Kidney tubule cell (primary cell): ENCODE data around the gene IL1F10.
"Not testable (repeated sequence)": the region's sequence is repeated elsewhere in the genome, so short reads cannot be mapped to it uniquely, and the experiment has no call there.

Experiments
- DNase-seq: peaks from one replicate; pipeline ENCODE4 v3.0.0-alpha.2; 2018; ENCODE audit warnings: low spot score

The IL1F10 gene

DNA sequence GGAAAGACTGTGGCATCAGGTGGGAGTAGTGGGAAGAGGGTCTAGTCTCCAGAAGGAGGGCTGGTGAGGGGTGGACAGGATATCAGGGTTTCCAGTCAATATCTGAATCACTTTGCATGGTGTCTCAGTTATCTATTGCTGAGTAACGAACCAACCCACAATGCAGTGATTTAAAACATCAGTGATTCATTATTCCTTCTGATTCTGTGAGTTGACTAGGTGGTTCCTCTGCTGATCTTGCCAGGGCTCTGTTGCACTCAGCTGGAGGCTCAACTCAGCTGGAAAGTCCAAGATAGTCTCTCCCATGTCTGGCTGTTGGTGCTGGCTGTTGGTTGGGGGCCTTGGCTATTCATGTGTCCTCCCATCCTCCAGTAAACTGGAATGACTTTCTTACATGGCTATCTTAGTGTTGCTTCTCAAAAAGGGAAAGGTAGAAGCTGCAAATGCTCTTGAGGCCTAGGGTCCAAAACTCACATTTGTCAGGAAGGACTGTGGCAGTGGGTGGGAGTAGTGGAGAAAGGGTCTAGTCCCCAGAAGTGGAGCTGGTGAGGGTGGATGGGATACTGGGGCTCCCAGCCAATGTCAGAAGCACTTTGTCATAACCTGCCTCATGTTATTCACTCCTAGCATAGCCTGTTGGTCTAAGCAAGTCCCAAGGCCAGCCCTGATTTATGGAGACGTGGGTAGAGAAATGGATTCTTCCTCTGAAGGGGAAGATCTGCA lies 13.9 kb downstream of the IL1F10 start:
- no peak for DNase-seq

DNA sequence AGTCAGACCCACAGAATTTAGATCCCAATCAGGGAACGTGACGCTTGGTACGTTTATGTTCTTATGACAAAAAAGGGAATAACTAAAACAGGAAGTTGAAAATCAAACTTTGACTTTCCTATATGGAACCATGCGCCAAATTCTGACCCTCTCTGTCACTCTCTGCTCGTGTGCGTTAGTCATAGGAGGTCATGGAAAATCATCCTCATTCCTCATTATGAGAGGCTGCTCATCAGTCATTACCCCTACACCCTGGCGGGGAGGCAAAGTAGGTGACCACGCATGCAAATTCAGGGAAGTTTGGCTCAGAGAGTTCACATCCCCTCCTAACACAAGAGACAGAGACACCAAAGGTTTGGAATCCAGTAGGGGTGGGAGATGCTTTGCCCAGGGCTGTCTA lies 15.5 kb downstream of the IL1F10 start:
- no peak for DNase-seq

GRCh38 chr2:113084249-113085000 lies 16.7 kb downstream of the IL1F10 start:
- DNase-seq: no peak

GRCh38 chr2:113085542-113085941 lies 17.8 kb downstream of the IL1F10 start:
- DNase-seq: no peak

- no peak for DNase-seq
Observed at GRCh38 chr2:113088213-113088992, 20.6 kb downstream of the IL1F10 start.

- no peak for DNase-seq
Observed at GRCh38 chr2:113089916-113090315, 22.1 kb downstream of the IL1F10 start.

- no peak for DNase-seq
Observed at GRCh38 chr2:113091231-113091896, 23.6 kb downstream of the IL1F10 start.

DNA sequence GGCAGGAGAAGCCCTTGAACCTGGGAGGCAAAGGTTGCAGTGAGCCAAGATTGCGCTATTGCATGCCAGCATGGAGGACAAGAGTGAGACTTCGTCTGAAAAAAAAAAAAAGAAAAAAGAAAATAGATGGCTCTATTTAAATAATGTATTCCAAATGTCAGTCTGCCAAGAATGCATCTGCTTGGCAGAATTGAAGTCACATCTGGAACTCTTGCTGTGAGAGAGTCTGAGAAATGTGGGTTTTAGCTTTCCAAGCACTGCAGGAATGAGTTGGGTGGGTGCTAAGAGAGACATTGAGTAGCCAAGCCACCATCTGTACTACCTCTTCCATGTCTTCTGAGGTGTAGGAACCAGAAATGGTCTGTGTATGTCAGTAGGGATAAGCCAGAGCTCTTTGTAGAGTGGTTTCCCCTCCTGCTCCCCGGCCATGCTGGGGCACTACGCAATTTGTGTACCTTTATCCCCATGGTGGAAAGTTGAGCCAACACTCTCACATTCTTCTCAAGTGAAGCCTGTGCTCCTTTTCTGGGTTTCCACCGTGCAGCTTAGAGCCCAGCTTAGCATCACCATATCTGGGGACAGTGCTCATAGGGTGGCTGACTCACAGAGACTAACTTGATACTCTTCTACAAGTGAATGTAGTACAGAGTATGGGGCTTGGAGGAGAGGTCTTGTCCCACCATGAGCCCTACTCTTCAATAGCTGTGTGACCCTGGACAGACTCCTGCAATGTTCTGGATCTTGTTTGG lies 25.3 kb downstream of the IL1F10 start:
- no peak for DNase-seq

DNA sequence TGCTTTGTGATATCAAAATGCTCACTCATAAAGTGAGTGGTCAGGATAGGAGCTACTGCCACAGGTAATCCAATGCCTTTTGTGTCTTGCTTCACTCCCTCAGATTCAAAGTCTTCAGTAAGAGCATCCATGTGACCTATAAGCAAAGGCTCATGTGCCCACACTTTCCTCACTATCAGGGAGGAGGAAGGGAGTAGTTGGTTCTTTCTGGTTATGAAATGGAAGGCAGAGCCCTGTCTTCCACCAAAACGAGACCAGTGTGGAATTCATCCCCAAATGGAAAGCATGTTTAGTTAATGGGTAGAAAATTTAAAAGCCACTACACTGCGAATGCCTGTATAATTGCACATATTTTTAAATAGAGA lies 25.8 kb downstream of the IL1F10 start:
- no peak for DNase-seq

DNA sequence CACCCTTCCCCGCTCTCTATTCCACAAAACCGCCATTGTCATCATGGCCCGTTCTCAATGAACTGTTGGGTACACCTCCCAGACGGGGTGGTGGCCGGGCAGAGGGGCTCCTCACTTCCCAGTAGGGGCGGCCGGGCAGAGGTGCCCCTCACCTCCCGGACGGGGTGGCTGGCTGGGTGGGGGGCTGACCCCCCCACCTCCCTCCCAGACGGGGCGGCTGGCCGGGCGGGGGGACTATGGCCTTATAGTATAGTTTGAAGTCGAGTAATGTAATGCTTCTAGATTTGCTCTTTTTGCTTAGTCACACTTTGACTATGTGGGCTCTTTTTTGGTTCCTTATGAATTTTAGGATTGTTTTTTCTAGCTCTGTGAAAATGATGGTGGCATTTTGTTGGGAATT lies 28.5 kb downstream of the IL1F10 start:
- DNase-seq: not testable (repeated sequence)

GRCh38 chr2:113096842-113097618 lies 29.3 kb downstream of the IL1F10 start:
- DNase-seq: not testable (repeated sequence)

GRCh38 chr2:113098041-113098440 lies 30.3 kb downstream of the IL1F10 start:
- DNase-seq: no peak

DNA sequence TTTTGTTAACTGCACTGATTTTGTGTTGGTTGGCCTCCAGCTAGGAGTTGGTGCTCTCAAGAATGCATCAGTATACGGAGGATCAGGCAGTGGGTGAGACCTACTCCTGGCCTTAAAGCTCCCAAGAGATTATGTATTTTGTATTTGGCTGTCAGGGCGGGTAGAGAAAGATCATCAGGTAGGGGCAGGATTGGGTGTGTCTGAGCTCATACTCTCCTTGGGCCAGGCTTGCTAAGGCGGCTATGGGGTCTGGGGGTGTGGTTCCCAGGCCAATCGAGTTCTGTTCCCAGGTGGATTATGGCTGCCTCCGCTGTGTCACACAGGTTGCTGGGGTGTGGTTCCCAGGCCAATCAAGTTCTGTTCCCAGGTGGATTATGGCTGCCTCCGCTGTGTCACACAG lies 30.8 kb downstream of the IL1F10 start:
- no peak for DNase-seq

GRCh38 chr2:113102133-113102532 lies 34.4 kb downstream of the IL1F10 start:
- no peak for DNase-seq

DNA sequence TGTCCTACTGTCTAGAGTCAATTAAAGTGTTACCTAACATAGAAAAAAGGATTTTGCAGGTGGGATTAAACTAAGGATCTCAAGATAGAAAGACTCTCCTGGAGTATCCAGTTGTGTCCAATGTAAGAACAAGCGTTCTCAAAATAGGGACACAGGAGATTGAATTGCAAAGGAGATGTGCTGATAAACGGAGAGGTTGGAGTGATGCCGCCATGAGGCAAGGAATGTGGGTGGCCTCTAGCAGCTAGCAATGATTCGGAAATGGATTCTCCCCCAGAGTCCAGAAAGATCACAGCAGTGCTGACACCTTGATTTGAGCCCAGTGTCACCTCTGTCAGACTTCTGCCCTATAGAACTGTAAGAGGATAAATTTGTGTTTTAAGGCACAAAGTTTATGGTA lies 35.5 kb downstream of the IL1F10 start:
- DNase-seq: no peak

GRCh38 chr2:113104054-113104611 lies 36.4 kb downstream of the IL1F10 start:
- no peak for DNase-seq

GRCh38 chr2:113105047-113105785 lies 37.4 kb downstream of the IL1F10 start:
- DNase-seq: peak; percentile 27

DNA sequence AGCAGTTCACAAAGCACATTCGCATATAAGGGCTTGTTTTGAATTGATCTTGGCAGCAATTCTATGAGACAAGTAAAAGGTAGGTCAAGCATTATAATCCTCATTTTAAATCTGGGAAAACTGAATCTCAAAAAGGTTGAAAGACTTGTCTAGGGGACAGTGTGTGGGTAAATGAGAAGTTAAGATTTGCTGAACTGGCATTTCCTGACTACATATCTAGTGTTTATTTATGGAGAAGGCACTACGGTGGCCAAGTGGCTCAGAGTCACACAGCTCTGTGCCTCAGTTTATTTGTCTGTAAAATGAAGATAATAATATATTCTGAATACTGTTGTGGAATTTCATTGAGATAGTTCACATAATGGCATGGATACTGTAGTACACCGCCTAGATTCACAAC lies 43.4 kb downstream of the IL1F10 start:
- DNase-seq: no peak

- DNase-seq: no peak
Observed at GRCh38 chr2:113111823-113112287, 44.1 kb downstream of the IL1F10 start.

GRCh38 chr2:113112441-113112840 lies 44.7 kb downstream of the IL1F10 start:
- no peak for DNase-seq
